K562 (cell line): ENCODE results near the gene BSPRY.

ENCODE experiments used
- CBX8 ChIP-seq: fragments of 200-600 bp; sonication (generic); IDR thresholded peaks from 2 replicates; pipeline ENCODE4 v1.6.1; 2012; ENCODE audit warnings: borderline replicate concordance, mixed run types, low read depth, mild to moderate bottlenecking, moderate library complexity, mixed read lengths, low read length, control low read depth, inconsistent platforms; ENCODE audit not compliant: poor library complexity, severe bottlenecking; ENCODE audit errors: extremely low read depth
- NFYB ChIP-seq: IDR thresholded peaks from 2 replicates; pipeline ENCODE4 v1.6.1; 2011; ENCODE audit warnings: mild to moderate bottlenecking, moderate library complexity; ENCODE audit not compliant: insufficient read length; ENCODE audit errors: extremely low read depth
- POLR2AphosphoS5 ChIP-seq: IDR thresholded peaks from 2 replicates; pipeline ENCODE4 v1.6.1; 2011; ENCODE audit warnings: mild to moderate bottlenecking, low read depth, low read length, moderate library complexity; ENCODE audit not compliant: control insufficient read depth, insufficient read depth
- RBBP5 ChIP-seq: fragments of 200-600 bp; sonication (generic); IDR thresholded peaks from 2 replicates; pipeline ENCODE4 v1.6.1; 2012; ENCODE audit warnings: borderline replicate concordance, mild to moderate bottlenecking, low read length, control low read depth, inconsistent platforms; ENCODE audit not compliant: insufficient read depth, poor library complexity, severe bottlenecking
- RREB1 ChIP-seq: fragments of 250-450 bp; sonication (Bioruptor Pico); IDR thresholded peaks from 2 replicates; pipeline ENCODE4 v1.4.0; 2020

- TF ChIP-seq RREB1 (CRISPR knock-in tag) (no peak), NFYB (no peak), RBBP5 (no peak), POLR2AphosphoS5 (no peak), CBX8 (no peak)
Measured at GRCh38 chr9:113370806-113371325, 21.5 kb downstream of the BSPRY start.
